WTC11 (cell line): ENCODE measurements around the gene DPP9. TPM values are rescaled to one million over a fixed set of nuclear protein-coding genes. Genes with fewer than 3 reads are reported as not detected.

Source experiments
- ATAC-seq: fragments of 200-7000 bp; cut with Tn5 transposase; 2 replicates; pipeline ENCODE4 v1.10.0; 2021; ENCODE audit warnings: mild to moderate bottlenecking, moderate library complexity
- CTCF ChIA-PET: fragments of 300-600 bp; sonication (Branson Sonifier 250); formaldehyde crosslinking; loops from one replicate; lab custom pipeline; 2021; ENCODE audit warnings: antibody characterized with exemption; lab: Charles Lee
- POLR2A ChIA-PET: fragments of 350-600 bp; sonication (Branson Sonifier 250); formaldehyde crosslinking; loops from one replicate; lab custom pipeline; 2021; ENCODE audit warnings: antibody characterized with exemption; lab: Charles Lee
- DNase-seq: peaks from one replicate; pipeline ENCODE4 v3.0.0; 2021; ENCODE audit warnings: low spot score
- H3K27ac Mint-ChIP-seq: 2 replicates; pipeline ENCODE4 v1.8.0; 2021; ENCODE audit warnings: mixed read lengths
- H3K27me3 Mint-ChIP-seq: 2 replicates; pipeline ENCODE4 v1.8.0; 2021; ENCODE audit warnings: low read depth, mild to moderate bottlenecking, moderate library complexity, mixed read lengths
- H3K36me3 Mint-ChIP-seq: 2 replicates; pipeline ENCODE4 v1.8.0; 2021; ENCODE audit warnings: mixed read lengths
- H3K4me1 Mint-ChIP-seq: 2 replicates; pipeline ENCODE4 v1.8.0; 2022; ENCODE audit warnings: mixed read lengths
- H3K4me3 Mint-ChIP-seq: 2 replicates; pipeline ENCODE4 v1.8.0; 2021; ENCODE audit warnings: mild to moderate bottlenecking, moderate library complexity, mixed read lengths
- H3K9me3 Mint-ChIP-seq: 2 replicates; pipeline ENCODE4 v1.8.0; 2021; ENCODE audit warnings: mixed read lengths
- CBFB ChIP-seq: sonication (generic); formaldehyde crosslinking; IDR thresholded peaks from 2 replicates; pipeline ENCODE4 v1.8.1; 2022; ENCODE audit warnings: mild to moderate bottlenecking, low read depth, missing genetic modification reagents
- EMX1 ChIP-seq: fragments of 250-450 bp; sonication (Bioruptor Pico); IDR thresholded peaks from 2 replicates; pipeline ENCODE4 v1.8.0; 2021; ENCODE audit warnings: mild to moderate bottlenecking
- ESRRA ChIP-seq: sonication (generic); formaldehyde crosslinking; IDR thresholded peaks from 2 replicates; pipeline ENCODE4 v1.8.1; 2022; ENCODE audit warnings: mild to moderate bottlenecking, missing genetic modification reagents, borderline replicate concordance
- FOXK1 ChIP-seq: sonication (generic); formaldehyde crosslinking; IDR thresholded peaks from 2 replicates; pipeline ENCODE4 v1.8.0; 2022; ENCODE audit warnings: mild to moderate bottlenecking, moderate library complexity, missing genetic modification reagents
- GTF2I ChIP-seq: fragments of 250-450 bp; sonication (Bioruptor Pico); conservative IDR thresholded peaks from 2 replicates; pipeline ENCODE4 v1.4.0; 2021; ENCODE audit warnings: mild to moderate bottlenecking
- PRRX2 ChIP-seq: fragments of 250-450 bp; sonication (Bioruptor Pico); IDR thresholded peaks from 2 replicates; pipeline ENCODE4 v1.8.0; 2021; ENCODE audit warnings: mild to moderate bottlenecking
- TEAD4 ChIP-seq: sonication (generic); formaldehyde crosslinking; IDR thresholded peaks from 2 replicates; pipeline ENCODE4 v1.8.0; 2022; ENCODE audit warnings: mild to moderate bottlenecking, missing genetic modification reagents
- ZNF423 ChIP-seq: fragments of 250-450 bp; sonication (Bioruptor Pico); IDR thresholded peaks from 2 replicates; pipeline ENCODE4 v2.1.2; 2022; ENCODE audit warnings: mild to moderate bottlenecking, moderate library complexity
- ZNF671 ChIP-seq: fragments of 250-450 bp; sonication (Bioruptor Pico); IDR thresholded peaks from 2 replicates; pipeline ENCODE4 v1.8.0; 2021; ENCODE audit warnings: mild to moderate bottlenecking
- total RNA-seq: library from RNA; stranded (reverse); gene quantifications from 3 replicates; pipeline ENCODE4 v1.2.3, GENCODE V29; 2021
- TF ChIP-seq, protein P1 (sequence below): sonication (generic); formaldehyde crosslinking; IDR thresholded peaks from 2 replicates; pipeline ENCODE4 v1.8.1; 2022; ENCODE audit warnings: low read depth, missing genetic modification reagents, borderline replicate concordance
- TF ChIP-seq, protein P2 (sequence below): sonication (generic); formaldehyde crosslinking; conservative IDR thresholded peaks from 2 replicates; pipeline ENCODE4 v1.8.1; 2023; ENCODE audit warnings: mild to moderate bottlenecking, low read depth, missing genetic modification reagents, moderate library complexity
- TF ChIP-seq, protein P3 (sequence below): sonication (generic); formaldehyde crosslinking; IDR thresholded peaks from 2 replicates; pipeline ENCODE4 v1.8.0; 2023; ENCODE audit warnings: missing genetic modification reagents
- TF ChIP-seq, protein P4 (sequence below): fragments of 250-450 bp; sonication (Bioruptor Pico); IDR thresholded peaks from 2 replicates; pipeline ENCODE4 v2.1.2; 2022; ENCODE audit warnings: mild to moderate bottlenecking, moderate library complexity
- TF ChIP-seq, protein P5 (sequence below): sonication (generic); formaldehyde crosslinking; IDR thresholded peaks from 2 replicates; pipeline ENCODE4 v1.8.0; 2022; ENCODE audit warnings: mild to moderate bottlenecking, missing genetic modification reagents
- TF ChIP-seq, protein P6 (sequence below): sonication (generic); formaldehyde crosslinking; IDR thresholded peaks from 2 replicates; pipeline ENCODE4 v1.8.1; 2023; ENCODE audit warnings: mild to moderate bottlenecking, moderate library complexity, missing genetic modification reagents
- TF ChIP-seq, protein P7 (sequence below): sonication (generic); formaldehyde crosslinking; IDR thresholded peaks from 2 replicates; pipeline ENCODE4 v1.8.1; 2023; ENCODE audit warnings: mild to moderate bottlenecking, missing genetic modification reagents, borderline replicate concordance

Gene DPP9
- total RNA-seq, 1 experiment from 2014 or later, result 52.9 TPM

DNA sequence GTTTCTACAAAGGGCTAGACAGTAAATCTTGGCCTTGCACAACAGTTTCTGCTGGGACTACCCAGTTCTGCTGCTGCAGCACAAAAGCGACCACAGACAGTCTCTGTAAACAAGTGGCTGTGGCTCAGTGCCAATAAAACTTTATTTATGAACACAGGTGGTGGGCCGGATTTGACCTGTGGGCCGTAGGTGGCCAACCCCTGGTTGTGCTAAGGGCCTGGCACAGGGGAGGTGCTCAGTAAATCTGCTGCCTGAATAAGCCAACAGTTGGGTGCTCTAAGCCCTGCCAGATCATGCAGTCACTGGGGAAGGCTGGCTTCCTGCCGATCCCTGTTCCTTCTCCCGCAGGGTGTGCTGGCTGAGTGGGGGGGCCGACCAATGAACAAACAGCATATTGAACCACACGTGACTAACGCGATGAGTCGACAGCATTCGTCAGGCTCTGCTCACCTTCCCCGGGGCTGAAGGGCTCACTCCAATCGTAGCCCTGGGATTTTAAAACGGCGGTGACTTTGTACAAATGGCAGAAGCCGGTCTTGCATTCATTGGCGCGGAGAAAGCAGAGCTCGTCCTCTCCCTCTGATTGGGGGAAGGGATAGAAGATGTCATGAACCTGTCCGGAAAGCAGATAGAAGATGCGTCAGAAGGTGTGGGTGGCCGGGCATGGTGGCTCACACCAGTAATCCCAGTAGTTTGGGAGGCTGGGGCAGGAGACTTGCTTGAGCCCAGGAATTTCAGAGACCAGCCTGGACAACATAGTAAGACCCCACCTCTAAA, 29.2 kb downstream of the DPP9 start (continued):
- no peak for TF ChIP-seq FOXK1 (CRISPR knock-in tag)
- TF ChIP-seq, protein P1, sequence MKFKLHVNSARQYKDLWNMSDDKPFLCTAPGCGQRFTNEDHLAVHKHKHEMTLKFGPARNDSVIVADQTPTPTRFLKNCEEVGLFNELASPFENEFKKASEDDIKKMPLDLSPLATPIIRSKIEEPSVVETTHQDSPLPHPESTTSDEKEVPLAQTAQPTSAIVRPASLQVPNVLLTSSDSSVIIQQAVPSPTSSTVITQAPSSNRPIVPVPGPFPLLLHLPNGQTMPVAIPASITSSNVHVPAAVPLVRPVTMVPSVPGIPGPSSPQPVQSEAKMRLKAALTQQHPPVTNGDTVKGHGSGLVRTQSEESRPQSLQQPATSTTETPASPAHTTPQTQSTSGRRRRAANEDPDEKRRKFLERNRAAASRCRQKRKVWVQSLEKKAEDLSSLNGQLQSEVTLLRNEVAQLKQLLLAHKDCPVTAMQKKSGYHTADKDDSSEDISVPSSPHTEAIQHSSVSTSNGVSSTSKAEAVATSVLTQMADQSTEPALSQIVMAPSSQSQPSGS (CRISPR knock-in tag), result no peak
- TF ChIP-seq, protein P2, sequence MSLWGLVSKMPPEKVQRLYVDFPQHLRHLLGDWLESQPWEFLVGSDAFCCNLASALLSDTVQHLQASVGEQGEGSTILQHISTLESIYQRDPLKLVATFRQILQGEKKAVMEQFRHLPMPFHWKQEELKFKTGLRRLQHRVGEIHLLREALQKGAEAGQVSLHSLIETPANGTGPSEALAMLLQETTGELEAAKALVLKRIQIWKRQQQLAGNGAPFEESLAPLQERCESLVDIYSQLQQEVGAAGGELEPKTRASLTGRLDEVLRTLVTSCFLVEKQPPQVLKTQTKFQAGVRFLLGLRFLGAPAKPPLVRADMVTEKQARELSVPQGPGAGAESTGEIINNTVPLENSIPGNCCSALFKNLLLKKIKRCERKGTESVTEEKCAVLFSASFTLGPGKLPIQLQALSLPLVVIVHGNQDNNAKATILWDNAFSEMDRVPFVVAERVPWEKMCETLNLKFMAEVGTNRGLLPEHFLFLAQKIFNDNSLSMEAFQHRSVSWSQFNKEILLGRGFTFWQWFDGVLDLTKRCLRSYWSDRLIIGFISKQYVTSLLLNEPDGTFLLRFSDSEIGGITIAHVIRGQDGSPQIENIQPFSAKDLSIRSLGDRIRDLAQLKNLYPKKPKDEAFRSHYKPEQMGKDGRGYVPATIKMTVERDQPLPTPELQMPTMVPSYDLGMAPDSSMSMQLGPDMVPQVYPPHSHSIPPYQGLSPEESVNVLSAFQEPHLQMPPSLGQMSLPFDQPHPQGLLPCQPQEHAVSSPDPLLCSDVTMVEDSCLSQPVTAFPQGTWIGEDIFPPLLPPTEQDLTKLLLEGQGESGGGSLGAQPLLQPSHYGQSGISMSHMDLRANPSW, result no peak

DNA sequence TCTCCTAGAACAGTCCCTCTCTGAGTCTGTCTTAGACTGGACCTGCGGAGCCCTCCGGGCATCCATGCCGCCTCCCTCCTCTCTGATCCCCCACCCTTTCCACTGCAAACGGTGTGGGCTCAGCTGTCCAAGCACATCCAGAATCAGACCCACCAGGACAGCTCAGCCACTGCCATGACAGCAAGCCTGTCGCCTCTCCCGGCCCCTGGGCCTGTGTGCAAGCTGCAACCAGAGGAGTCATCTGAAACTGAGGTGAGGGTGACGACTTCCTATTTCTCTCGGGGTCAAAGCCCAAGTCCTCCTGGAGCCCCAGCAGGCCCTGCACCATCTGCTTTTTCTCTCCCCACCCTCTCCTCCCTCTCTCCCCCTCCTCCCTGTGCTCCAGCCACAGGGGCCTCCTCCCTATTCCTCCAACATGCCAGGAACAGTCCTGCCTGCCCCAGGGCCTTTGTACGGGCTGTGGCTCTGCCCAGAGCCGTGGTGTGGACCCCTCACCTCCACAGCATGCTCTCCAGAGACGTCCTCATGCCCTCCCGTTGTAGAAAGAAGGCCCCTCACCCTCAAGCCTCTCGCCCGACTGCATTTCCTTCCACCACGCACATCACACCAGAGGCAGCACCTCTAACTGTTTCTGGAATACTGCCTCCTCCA, 30.0 kb downstream of the DPP9 start:
- no peak overlapping the region for H3K4me3 Mint-ChIP-seq
- no peak for TF ChIP-seq GTF2I (CRISPR knock-in tag)
- TF ChIP-seq EMX1 (CRISPR knock-in tag), result no peak
- TF ChIP-seq ZNF671 (CRISPR knock-in tag), result no peak
- TF ChIP-seq, protein P3, sequence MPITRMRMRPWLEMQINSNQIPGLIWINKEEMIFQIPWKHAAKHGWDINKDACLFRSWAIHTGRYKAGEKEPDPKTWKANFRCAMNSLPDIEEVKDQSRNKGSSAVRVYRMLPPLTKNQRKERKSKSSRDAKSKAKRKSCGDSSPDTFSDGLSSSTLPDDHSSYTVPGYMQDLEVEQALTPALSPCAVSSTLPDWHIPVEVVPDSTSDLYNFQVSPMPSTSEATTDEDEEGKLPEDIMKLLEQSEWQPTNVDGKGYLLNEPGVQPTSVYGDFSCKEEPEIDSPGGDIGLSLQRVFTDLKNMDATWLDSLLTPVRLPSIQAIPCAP (CRISPR knock-in tag), result no peak
- TF ChIP-seq ZNF423 (CRISPR knock-in tag), result no peak
- TF ChIP-seq, protein P4, sequence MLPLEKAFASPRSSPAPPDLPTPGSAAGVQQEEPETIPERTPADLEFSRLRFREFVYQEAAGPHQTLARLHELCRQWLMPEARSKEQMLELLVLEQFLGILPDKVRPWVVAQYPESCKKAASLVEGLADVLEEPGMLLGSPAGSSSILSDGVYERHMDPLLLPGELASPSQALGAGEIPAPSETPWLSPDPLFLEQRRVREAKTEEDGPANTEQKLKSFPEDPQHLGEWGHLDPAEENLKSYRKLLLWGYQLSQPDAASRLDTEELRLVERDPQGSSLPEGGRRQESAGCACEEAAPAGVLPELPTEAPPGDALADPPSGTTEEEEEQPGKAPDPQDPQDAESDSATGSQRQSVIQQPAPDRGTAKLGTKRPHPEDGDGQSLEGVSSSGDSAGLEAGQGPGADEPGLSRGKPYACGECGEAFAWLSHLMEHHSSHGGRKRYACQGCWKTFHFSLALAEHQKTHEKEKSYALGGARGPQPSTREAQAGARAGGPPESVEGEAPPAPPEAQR (CRISPR knock-in tag), result no peak
- TF ChIP-seq, protein P5, sequence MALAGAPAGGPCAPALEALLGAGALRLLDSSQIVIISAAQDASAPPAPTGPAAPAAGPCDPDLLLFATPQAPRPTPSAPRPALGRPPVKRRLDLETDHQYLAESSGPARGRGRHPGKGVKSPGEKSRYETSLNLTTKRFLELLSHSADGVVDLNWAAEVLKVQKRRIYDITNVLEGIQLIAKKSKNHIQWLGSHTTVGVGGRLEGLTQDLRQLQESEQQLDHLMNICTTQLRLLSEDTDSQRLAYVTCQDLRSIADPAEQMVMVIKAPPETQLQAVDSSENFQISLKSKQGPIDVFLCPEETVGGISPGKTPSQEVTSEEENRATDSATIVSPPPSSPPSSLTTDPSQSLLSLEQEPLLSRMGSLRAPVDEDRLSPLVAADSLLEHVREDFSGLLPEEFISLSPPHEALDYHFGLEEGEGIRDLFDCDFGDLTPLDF (CRISPR knock-in tag), result no peak
- TF ChIP-seq TEAD4, result no peak
- TF ChIP-seq, protein P6, sequence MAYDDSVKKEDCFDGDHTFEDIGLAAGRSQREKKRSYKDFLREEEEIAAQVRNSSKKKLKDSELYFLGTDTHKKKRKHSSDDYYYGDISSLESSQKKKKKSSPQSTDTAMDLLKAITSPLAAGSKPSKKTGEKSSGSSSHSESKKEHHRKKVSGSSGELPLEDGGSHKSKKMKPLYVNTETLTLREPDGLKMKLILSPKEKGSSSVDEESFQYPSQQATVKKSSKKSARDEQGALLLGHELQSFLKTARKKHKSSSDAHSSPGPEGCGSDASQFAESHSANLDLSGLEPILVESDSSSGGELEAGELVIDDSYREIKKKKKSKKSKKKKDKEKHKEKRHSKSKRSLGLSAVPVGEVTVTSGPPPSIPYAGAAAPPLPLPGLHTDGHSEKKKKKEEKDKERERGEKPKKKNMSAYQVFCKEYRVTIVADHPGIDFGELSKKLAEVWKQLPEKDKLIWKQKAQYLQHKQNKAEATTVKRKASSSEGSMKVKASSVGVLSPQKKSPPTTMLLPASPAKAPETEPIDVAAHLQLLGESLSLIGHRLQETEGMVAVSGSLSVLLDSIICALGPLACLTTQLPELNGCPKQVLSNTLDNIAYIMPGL, result no peak
- no peak for TF ChIP-seq ESRRA (CRISPR knock-in tag)
- no peak for TF ChIP-seq CBFB (CRISPR knock-in tag)
- no peak for TF ChIP-seq PRRX2 (CRISPR knock-in tag)
- TF ChIP-seq, protein P7, sequence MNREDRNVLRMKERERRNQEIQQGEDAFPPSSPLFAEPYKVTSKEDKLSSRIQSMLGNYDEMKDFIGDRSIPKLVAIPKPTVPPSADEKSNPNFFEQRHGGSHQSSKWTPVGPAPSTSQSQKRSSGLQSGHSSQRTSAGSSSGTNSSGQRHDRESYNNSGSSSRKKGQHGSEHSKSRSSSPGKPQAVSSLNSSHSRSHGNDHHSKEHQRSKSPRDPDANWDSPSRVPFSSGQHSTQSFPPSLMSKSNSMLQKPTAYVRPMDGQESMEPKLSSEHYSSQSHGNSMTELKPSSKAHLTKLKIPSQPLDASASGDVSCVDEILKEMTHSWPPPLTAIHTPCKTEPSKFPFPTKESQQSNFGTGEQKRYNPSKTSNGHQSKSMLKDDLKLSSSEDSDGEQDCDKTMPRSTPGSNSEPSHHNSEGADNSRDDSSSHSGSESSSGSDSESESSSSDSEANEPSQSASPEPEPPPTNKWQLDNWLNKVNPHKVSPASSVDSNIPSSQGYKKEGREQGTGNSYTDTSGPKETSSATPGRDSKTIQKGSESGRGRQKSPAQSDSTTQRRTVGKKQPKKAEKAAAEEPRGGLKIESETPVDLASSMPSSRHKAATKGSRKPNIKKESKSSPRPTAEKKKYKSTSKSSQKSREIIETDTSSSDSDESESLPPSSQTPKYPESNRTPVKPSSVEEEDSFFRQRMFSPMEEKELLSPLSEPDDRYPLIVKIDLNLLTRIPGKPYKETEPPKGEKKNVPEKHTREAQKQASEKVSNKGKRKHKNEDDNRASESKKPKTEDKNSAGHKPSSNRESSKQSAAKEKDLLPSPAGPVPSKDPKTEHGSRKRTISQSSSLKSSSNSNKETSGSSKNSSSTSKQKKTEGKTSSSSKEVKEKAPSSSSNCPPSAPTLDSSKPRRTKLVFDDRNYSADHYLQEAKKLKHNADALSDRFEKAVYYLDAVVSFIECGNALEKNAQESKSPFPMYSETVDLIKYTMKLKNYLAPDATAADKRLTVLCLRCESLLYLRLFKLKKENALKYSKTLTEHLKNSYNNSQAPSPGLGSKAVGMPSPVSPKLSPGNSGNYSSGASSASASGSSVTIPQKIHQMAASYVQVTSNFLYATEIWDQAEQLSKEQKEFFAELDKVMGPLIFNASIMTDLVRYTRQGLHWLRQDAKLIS, result no peak
- DNase-seq, result no peak
- no peaks in the 10 kb centered on the region for H3K4me1 Mint-ChIP-seq
- peaks cover 39% of the 10 kb centered on the region for H3K36me3 Mint-ChIP-seq
- H3K27me3 Mint-ChIP-seq, result no peaks in the 10 kb centered on the region
- no peaks in the 10 kb centered on the region for H3K9me3 Mint-ChIP-seq
- no peak overlapping the region for H3K27ac Mint-ChIP-seq
- CTCF ChIA-PET, result no interaction called here
- ATAC-seq, result no peak
- POLR2A ChIA-PET, result no interaction called here
